Fibroblast of lung (primary cell): Measurements from ENCODE around the gene CACNG4. TPM values are rescaled to one million over a fixed set of nuclear protein-coding genes. Genes with fewer than 3 reads are reported as not detected.

Experiments
- DNase-seq, 2 donors: peaks; one replicate each; pipeline versions ENCODE4 v3.0.0 to v3.0.0-alpha.2; 2010; ENCODE audit warnings: low read depth in 2 of 2
- H2AFZ ChIP-seq: 2 replicates; pipeline ENCODE4 v1.5.1; 2012; ENCODE audit warnings: low read length, control low read depth, inconsistent platforms
- H3K27ac ChIP-seq: 2 replicates; pipeline ENCODE4 v1.5.1; 2011; ENCODE audit warnings: low read length, control low read depth; ENCODE audit not compliant: insufficient read depth
- H3K27me3 ChIP-seq: 2 replicates; pipeline ENCODE4 v1.5.1; 2011; ENCODE audit warnings: mild to moderate bottlenecking, low read length; ENCODE audit not compliant: control insufficient read depth, insufficient read depth
- H3K36me3 ChIP-seq: 2 replicates; pipeline ENCODE4 v1.5.1; 2011; ENCODE audit warnings: low read length; ENCODE audit not compliant: control insufficient read depth, insufficient read depth
- H3K4me1 ChIP-seq: 2 replicates; pipeline ENCODE4 v1.5.1; 2011; ENCODE audit warnings: low read length; ENCODE audit not compliant: control insufficient read depth, insufficient read depth; ENCODE audit errors: extremely low read depth
- H3K4me2 ChIP-seq: 2 replicates; pipeline ENCODE4 v1.5.1; 2011; ENCODE audit warnings: low read length, control low read depth; ENCODE audit not compliant: insufficient read depth; ENCODE audit errors: extremely low read depth
- H3K4me3 ChIP-seq, 4 experiments: fragments of 200-600 bp in 1 of 4; sonication (generic) in 1 of 4; replicated peaks in 1 of 4; 2 replicates each; pipeline ENCODE4 v1.5.1; 2011 to 2016; ENCODE audit warnings: low read length in 4 of 4, low read depth in 3 of 4, mild to moderate bottlenecking in 3 of 4, control low read depth in 2 of 4, inconsistent platforms in 1 of 4, mixed read lengths in 1 of 4; ENCODE audit not compliant: insufficient read depth in 1 of 4; ENCODE audit errors: control extremely low read depth in 1 of 4
- H3K79me2 ChIP-seq: 2 replicates; pipeline ENCODE4 v1.5.1; 2012; ENCODE audit warnings: mild to moderate bottlenecking, low read length, inconsistent platforms; ENCODE audit not compliant: control insufficient read depth, insufficient read depth
- H3K9ac ChIP-seq: 2 replicates; pipeline ENCODE4 v1.5.1; 2011; ENCODE audit warnings: mild to moderate bottlenecking, low read length, control low read depth; ENCODE audit not compliant: insufficient read depth
- H3K9me3 ChIP-seq: 2 replicates; pipeline ENCODE4 v1.5.1; 2012; ENCODE audit warnings: low read depth, low read length; ENCODE audit not compliant: control insufficient read depth, insufficient read depth
- H4K20me1 ChIP-seq: 2 replicates; pipeline ENCODE4 v1.5.1; 2011; ENCODE audit warnings: low read length; ENCODE audit not compliant: control insufficient read depth, insufficient read depth; ENCODE audit errors: extremely low read depth
- EZH2 ChIP-seq: IDR thresholded peaks from 2 replicates; pipeline ENCODE4 v1.5.1; 2012; ENCODE audit warnings: low read length, control low read depth, mild to moderate bottlenecking; ENCODE audit errors: missing control alignments
- polyA plus RNA-seq, 2 donors: library from polyadenylated mRNA; depleted of rRNA in 1 of 2; stranded (reverse) in 1 of 2; unstranded in 1 of 2; fragments of >200 nt; gene quantifications; 2 replicates each; pipeline ENCODE4 v1.2.1, GENCODE V29; 2011 to 2012; ENCODE audit warnings: missing spikeins in 1 of 2
- total RNA-seq: library from RNA; depleted of rRNA; stranded (reverse); fragments of >200 nt; gene quantifications from 2 replicates; pipeline ENCODE4 v1.2.1, GENCODE V29; 2014
- TF ChIP-seq, protein P1 (sequence below), 2 donors: IDR thresholded peaks in 1 of 2; conservative IDR thresholded peaks in 1 of 2; 1 replicate in 1 of 2; 2 replicates in 1 of 2; pipeline ENCODE4 v1.5.1; 2011 to 2012; ENCODE audit warnings: low read length in 2 of 2, control low read depth in 1 of 2, inconsistent platforms in 1 of 2, low read depth in 1 of 2, mild to moderate bottlenecking in 1 of 2

Gene CACNG4
- total and polyA plus RNA-seq, 2 donors (not counting 1 experiment from before 2014, with no cell fraction given), result not detected

- Histone ChIP-seq H3K4me2 (no peak overlapping the region), H3K27ac (no peak overlapping the region), H2AFZ (no peak overlapping the region), H3K9ac (no peak overlapping the region), H3K27me3 (peaks cover 4% of the 10 kb centered on the region), H4K20me1 (no peaks in the 10 kb centered on the region), H3K79me2 (no peaks in the 10 kb centered on the region), H3K4me3 (no peak overlapping the region), H3K9me3 (no peaks in the 10 kb centered on the region), H3K36me3 (no peaks in the 10 kb centered on the region), H3K4me1 (no peaks in the 10 kb centered on the region)
- TF ChIP-seq EZH2, result no peak
- TF ChIP-seq, protein P1, sequence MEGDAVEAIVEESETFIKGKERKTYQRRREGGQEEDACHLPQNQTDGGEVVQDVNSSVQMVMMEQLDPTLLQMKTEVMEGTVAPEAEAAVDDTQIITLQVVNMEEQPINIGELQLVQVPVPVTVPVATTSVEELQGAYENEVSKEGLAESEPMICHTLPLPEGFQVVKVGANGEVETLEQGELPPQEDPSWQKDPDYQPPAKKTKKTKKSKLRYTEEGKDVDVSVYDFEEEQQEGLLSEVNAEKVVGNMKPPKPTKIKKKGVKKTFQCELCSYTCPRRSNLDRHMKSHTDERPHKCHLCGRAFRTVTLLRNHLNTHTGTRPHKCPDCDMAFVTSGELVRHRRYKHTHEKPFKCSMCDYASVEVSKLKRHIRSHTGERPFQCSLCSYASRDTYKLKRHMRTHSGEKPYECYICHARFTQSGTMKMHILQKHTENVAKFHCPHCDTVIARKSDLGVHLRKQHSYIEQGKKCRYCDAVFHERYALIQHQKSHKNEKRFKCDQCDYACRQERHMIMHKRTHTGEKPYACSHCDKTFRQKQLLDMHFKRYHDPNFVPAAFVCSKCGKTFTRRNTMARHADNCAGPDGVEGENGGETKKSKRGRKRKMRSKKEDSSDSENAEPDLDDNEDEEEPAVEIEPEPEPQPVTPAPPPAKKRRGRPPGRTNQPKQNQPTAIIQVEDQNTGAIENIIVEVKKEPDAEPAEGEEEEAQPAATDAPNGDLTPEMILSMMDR (conservative IDR thresholded peaks at IDR 0.05 in 1 of 2, IDR thresholded peaks at IDR 0.05 in 1 of 2; ENCODE audit: low read depth in 1 of 2, low read length in 2 of 2), result no peak
- DNase-seq, result no peak
Measured at GRCh38 chr17:67047382-67047781, 82.9 kb downstream of the CACNG4 start.

DNA sequence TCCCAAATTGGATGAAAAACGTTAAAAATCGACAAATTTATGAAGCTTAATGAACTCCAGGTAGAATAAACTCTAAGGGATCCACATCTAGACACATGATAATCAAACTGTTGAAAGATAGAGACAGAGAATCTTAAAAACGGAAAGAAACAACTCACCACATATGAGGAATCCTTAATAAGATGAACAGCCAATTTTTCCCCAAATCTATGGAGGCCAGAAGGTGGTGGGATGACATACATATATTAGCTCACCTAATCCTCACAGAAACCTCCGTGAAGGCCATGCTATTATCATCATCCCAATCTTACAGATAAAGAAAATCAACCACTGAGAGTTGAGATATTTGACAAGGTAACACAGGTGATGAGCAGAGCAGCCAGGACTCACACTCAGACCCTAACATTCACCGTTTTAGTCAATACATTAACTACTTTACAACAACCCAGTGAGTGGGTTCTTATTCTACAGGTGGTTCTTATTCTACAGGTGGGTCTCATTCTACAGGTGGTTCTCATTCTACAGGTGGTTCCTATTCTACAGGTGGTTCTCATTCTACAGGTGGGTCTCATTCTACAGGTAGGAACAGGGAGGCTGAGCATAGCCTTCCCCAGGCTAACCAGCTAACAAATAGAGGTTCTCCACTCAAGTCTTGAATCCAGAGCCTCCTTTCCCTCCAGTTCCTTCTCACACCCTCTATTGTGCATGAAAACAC, 84.7 kb downstream of the CACNG4 start:
- no peaks in the 10 kb centered on the region for H3K9me3 ChIP-seq
- H3K27me3 ChIP-seq, result no peaks in the 10 kb centered on the region
- H3K4me2 ChIP-seq, result no peak overlapping the region
- H3K4me1 ChIP-seq, result no peaks in the 10 kb centered on the region
- H3K36me3 ChIP-seq, result no peaks in the 10 kb centered on the region
- no peaks in the 10 kb centered on the region for H3K79me2 ChIP-seq
- no peak overlapping the region for H2AFZ ChIP-seq
- DNase-seq, result no peak
- H4K20me1 ChIP-seq, result no peaks in the 10 kb centered on the region
- H3K9ac ChIP-seq, result no peak overlapping the region
- TF ChIP-seq, protein P1 (conservative IDR thresholded peaks at IDR 0.05 in 1 of 2, IDR thresholded peaks at IDR 0.05 in 1 of 2; ENCODE audit: low read depth in 1 of 2, low read length in 2 of 2), result no peak
- no peak for TF ChIP-seq EZH2
- no peak overlapping the region for H3K4me3 ChIP-seq
- no peak overlapping the region for H3K27ac ChIP-seq

DNA sequence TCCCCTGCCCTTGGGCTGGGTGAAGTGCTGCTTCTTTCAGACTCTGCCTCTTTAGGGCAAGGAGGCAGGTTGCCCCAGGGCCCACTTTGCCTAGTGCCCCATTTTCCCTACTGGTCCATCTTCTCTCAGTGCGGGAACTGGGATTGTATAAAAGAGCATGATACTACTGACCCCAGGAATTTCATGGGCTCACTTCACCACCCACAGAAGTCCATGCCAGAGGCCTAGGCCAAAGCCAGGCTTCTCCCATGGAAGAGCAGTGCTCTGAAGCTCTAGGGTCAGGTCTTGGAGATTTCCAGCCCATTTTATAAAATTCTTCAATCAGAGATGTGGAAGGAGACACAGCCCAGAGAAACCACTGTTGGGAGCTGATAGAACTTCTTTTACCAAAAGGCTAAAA, 85.6 kb downstream of the CACNG4 start:
- H3K27me3 ChIP-seq, result no peaks in the 10 kb centered on the region
- no peak overlapping the region for H3K9ac ChIP-seq
- no peak overlapping the region for H3K27ac ChIP-seq
- H3K4me2 ChIP-seq, result no peak overlapping the region
- TF ChIP-seq EZH2, result no peak
- TF ChIP-seq, protein P1 (conservative IDR thresholded peaks at IDR 0.05 in 1 of 2, IDR thresholded peaks at IDR 0.05 in 1 of 2; ENCODE audit: low read depth in 1 of 2, low read length in 2 of 2), result no peak
- DNase-seq, result no peak
- H2AFZ ChIP-seq, result no peak overlapping the region
- H4K20me1 ChIP-seq, result no peaks in the 10 kb centered on the region
- H3K4me3 ChIP-seq, result no peak overlapping the region
- no peaks in the 10 kb centered on the region for H3K79me2 ChIP-seq
- H3K4me1 ChIP-seq, result no peaks in the 10 kb centered on the region
- H3K36me3 ChIP-seq, result no peaks in the 10 kb centered on the region
- no peaks in the 10 kb centered on the region for H3K9me3 ChIP-seq
